GM12874 (cell line): ENCODE results near the gene SLC5A9.

ENCODE experiments used
- CTCF ChIP-seq: IDR thresholded peaks from 2 replicates; pipeline ENCODE4 v1.5.1; 2011; ENCODE audit warnings: low read depth, mild to moderate bottlenecking, control low read depth, low read length, moderate library complexity; ENCODE audit not compliant: insufficient read depth

SLC5A9 gene

GRCh38 chr1:48222501-48223242, at the start of gene SLC5A9:
Gene SLC5A9, plus strand, starts transcription at chr1:48222716. Its CDS starts 21 bp downstream, at chr1:48222737.
- TF ChIP-seq CTCF, result no peak

- TF ChIP-seq CTCF, result no peak
Measured at GRCh38 chr1:48175116-48175515, 47.4 kb upstream of the SLC5A9 start.

- TF ChIP-seq CTCF, result no peak
Measured at GRCh38 chr1:48177257-48177656, 45.3 kb upstream of the SLC5A9 start.

GRCh38 chr1:48181669-48182367, 40.7 kb upstream of the SLC5A9 start:
- no peak for TF ChIP-seq CTCF

GRCh38 chr1:48182439-48182838, 40.1 kb upstream of the SLC5A9 start:
- no peak for TF ChIP-seq CTCF

- TF ChIP-seq CTCF, result no peak
Measured at GRCh38 chr1:48186306-48186839, 36.1 kb upstream of the SLC5A9 start.

- no peak for TF ChIP-seq CTCF
Measured at GRCh38 chr1:48187969-48188563, 34.5 kb upstream of the SLC5A9 start.
